Measurements from ENCODE around the gene VAV2. TPM values are rescaled to one million over a fixed set of nuclear protein-coding genes. Genes with fewer than 3 reads are reported as not detected.

Gene VAV2
- total RNA-seq, 4 donors from 2014 or later = 10.3 to 20.1 (median 13.1) TPM

GRCh38 chr9:133948561-133949485 lies 43.3 kb downstream of the VAV2 start:
- DNase-seq (ENCODE audit: low spot score in 2 of 2) = no peak
- Histone ChIP-seq H3K4me3 (no peak overlapping the region), H3K4me1 (peaks cover 0 to 45% (median 19%) of the 10 kb centered on the region in 4 donors), H3K9me3 (no peaks in the 10 kb centered on the region), H3K27me3 (no peaks in the 10 kb centered on the region), H3K27ac (no peak overlapping the region), H3K36me3 (peaks cover 0 to 5% (median 0%) of the 10 kb centered on the region in 3 donors)
- TF ChIP-seq EP300 (IDR thresholded peaks at IDR 0.05) (no peak), POLR2A (IDR thresholded peaks at IDR 0.05) (no peak)
- TF ChIP-seq, protein P1, sequence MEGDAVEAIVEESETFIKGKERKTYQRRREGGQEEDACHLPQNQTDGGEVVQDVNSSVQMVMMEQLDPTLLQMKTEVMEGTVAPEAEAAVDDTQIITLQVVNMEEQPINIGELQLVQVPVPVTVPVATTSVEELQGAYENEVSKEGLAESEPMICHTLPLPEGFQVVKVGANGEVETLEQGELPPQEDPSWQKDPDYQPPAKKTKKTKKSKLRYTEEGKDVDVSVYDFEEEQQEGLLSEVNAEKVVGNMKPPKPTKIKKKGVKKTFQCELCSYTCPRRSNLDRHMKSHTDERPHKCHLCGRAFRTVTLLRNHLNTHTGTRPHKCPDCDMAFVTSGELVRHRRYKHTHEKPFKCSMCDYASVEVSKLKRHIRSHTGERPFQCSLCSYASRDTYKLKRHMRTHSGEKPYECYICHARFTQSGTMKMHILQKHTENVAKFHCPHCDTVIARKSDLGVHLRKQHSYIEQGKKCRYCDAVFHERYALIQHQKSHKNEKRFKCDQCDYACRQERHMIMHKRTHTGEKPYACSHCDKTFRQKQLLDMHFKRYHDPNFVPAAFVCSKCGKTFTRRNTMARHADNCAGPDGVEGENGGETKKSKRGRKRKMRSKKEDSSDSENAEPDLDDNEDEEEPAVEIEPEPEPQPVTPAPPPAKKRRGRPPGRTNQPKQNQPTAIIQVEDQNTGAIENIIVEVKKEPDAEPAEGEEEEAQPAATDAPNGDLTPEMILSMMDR (IDR thresholded peaks at IDR 0.05) = no peak
- 91 to 94% methylated on average over 29 to 31 of the region's 31 CpGs for WGBS, 2 donors

DNA sequence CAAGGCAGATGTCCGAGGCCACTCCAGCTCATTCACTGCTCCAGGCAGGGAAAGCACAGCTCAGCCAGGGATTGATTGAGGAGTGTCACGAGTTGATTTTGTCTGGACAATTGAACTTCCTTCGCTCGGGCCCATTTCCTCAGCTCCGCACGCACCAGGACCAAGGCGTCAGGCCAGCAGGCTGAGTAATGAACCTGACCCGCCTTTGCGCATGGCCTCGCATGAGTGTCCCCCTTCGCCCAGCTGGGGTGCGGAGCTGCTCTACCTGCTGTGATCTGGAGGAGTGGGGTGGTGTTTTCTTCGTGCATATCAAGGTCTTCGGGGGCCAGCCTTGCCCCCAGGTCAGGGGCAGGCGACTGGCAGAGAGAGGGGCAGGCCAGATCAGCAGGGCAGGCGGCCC lies 44.0 kb downstream of the VAV2 start:
- Histone ChIP-seq H3K4me3 (no peak overlapping the region), H3K27ac (no peak overlapping the region), H3K4me1 (peaks cover 0 to 45% (median 19%) of the 10 kb centered on the region in 4 donors), H3K36me3 (peaks cover 0 to 5% (median 0%) of the 10 kb centered on the region in 3 donors), H3K9me3 (no peaks in the 10 kb centered on the region), H3K27me3 (no peaks in the 10 kb centered on the region)
- WGBS, 2 donors = 74 to 81% methylated on average over 11 to 16 of the region's 16 CpGs
- no peak for DNase-seq (ENCODE audit: low spot score in 2 of 2)
- no peak for TF ChIP-seq POLR2A (IDR thresholded peaks at IDR 0.05)

DNA sequence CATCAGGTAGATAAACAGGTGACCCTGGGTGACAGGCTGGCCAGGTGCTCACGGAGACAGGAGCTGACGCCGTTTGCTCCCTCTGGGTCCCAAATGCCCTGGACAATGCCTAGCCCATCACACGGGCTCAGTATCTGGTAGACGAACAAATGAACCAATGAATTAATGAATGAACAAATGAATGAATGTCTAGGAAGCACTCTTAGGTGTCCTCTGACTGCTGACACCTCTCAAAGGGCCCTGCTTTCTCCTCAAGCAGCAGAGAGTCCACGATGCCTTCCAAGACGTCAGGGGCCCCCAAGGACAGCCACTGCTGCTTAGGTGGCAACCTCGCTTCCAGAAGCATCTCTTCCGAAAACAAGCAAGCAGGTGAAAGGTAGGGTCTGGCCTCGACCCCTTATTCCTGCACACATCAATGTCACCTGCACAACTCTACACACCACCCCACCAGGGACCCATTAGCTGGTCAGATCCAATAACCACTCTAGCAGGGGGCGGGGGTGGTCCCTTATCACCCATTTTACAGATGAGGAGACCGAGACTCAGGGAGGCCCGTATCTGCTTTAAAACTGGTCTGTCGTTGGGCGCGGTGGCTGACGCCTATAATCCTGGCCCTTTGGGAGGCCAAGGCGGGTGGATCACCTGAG lies 45.2 kb downstream of the VAV2 start:
- Histone ChIP-seq H3K27ac (no peak overlapping the region), H3K4me1 (peaks cover 0 to 53% (median 19%) of the 10 kb centered on the region in 4 donors), H3K9me3 (no peaks in the 10 kb centered on the region), H3K4me3 (no peak overlapping the region), H3K27me3 (no peaks in the 10 kb centered on the region), H3K36me3 (peaks cover 0 to 5% (median 0%) of the 10 kb centered on the region in 3 donors)
- TF ChIP-seq, protein P1 (IDR thresholded peaks at IDR 0.05) = no peak
- TF ChIP-seq EP300 (IDR thresholded peaks at IDR 0.05) (no peak), POLR2A (IDR thresholded peaks at IDR 0.05) (no peak)
- WGBS, 2 donors = 89 to 94% methylated on average over 18 of the region's 18 CpGs
- no peak for DNase-seq (ENCODE audit: low spot score in 2 of 2)

DNA sequence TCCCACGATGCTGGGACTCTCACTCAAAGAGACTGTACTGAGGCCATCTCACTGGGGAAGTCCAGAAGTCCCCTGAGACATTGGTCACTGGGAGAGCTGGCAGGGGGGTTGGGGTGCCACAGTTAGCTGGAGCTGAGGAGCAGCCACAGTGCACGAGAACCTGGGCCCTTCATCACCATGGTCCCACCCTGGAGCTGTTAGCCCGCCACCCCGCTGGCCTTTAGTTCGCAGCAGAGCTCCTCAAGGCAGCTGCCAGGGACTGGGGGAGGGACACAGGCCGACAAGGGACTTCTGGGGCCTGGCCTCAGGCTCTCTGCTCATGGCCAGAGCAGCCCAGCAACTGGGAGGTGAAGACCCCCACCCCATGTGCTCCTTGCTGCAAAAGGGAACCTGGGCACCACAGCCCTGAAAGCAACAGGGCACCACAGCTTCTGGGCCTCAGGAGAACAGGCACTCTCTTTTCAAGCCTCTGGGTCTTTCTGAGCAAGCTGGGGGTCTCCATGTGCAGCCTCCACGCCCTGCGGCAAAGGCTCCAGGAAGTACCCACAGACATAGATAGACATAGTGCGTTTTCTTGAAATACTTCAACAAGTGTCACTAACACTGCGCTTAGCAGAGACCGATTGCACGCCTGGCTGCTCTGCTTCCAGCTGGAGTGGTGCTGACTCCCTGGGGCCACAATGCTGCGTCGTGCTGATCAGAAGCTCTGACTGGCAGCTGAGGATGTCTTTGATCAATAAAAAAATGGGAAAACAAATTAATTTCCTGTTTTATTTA lies 46.0 kb downstream of the VAV2 start:
- no peak for TF ChIP-seq EP300 (IDR thresholded peaks at IDR 0.05)
- no peak for TF ChIP-seq POLR2A (IDR thresholded peaks at IDR 0.05)
- TF ChIP-seq, protein P1 (IDR thresholded peaks at IDR 0.05) = no peak
- H3K4me1 ChIP-seq = peaks cover 0 to 45% (median 14%) of the 10 kb centered on the region in 4 donors
- H3K36me3 ChIP-seq = peaks cover 0 to 5% (median 0%) of the 10 kb centered on the region in 3 donors
- no peaks in the 10 kb centered on the region for H3K9me3 ChIP-seq
- no peak for DNase-seq (ENCODE audit: low spot score in 2 of 2)
- H3K27me3 ChIP-seq = no peaks in the 10 kb centered on the region
- WGBS, 2 donors = 91 to 94% methylated on average over 13 to 14 of the region's 14 CpGs
- no peak overlapping the region for H3K27ac ChIP-seq
- no peak overlapping the region for H3K4me3 ChIP-seq

GRCh38 chr9:133945314-133945975 lies 46.7 kb downstream of the VAV2 start:
- Histone ChIP-seq H3K27me3 (no peaks in the 10 kb centered on the region), H3K36me3 (peaks cover 0 to 5% (median 0%) of the 10 kb centered on the region in 3 donors), H3K4me3 (no peak overlapping the region), H3K4me1 (peaks cover 0 to 38% (median 10%) of the 10 kb centered on the region in 4 donors), H3K9me3 (no peaks in the 10 kb centered on the region), H3K27ac (no peak overlapping the region)
- WGBS, 2 donors = 80 to 86% methylated on average over 12 to 13 of the region's 13 CpGs
- TF ChIP-seq, protein P1 (IDR thresholded peaks at IDR 0.05) = no peak
- TF ChIP-seq POLR2A (IDR thresholded peaks at IDR 0.05) (no peak), EP300 (IDR thresholded peaks at IDR 0.05) (no peak)
- no peak for DNase-seq (ENCODE audit: low spot score in 2 of 2)

Measured in tibial nerve (tissue), 4 donors.